ENCODE measurements around the gene IGLL5.
A peak's percentile ranks its signal among the peaks of the same experiment; 100 is the strongest.
"Not testable (repeated sequence)": the region's sequence is repeated elsewhere in the genome, so short reads cannot be mapped to it uniquely, and the experiment has no call there.

IGLL5 gene

GRCh38 chr22:22916952-22917290 lies 29.3 kb downstream of the IGLL5 start:
- no peak for DNase-seq

GRCh38 chr22:22917377-22917776 lies 29.8 kb downstream of the IGLL5 start:
- no peak for DNase-seq

GRCh38 chr22:22918297-22918965 lies 30.8 kb downstream of the IGLL5 start:
- DNase-seq, result no peak

GRCh38 chr22:22919041-22919440 lies 31.4 kb downstream of the IGLL5 start:
- no peak for DNase-seq

GRCh38 chr22:22920104-22920654 lies 32.6 kb downstream of the IGLL5 start:
- DNase-seq, result no peak

GRCh38 chr22:22920910-22921550 lies 33.4 kb downstream of the IGLL5 start:
- DNase-seq, result no peak

GRCh38 chr22:22921575-22921974 lies 34.0 kb downstream of the IGLL5 start:
- no peak for DNase-seq

- DNase-seq, result not testable (repeated sequence)
Observed at GRCh38 chr22:22922092-22922953, 34.7 kb downstream of the IGLL5 start.

- no peak for DNase-seq
Observed at GRCh38 chr22:22922954-22923319, 35.3 kb downstream of the IGLL5 start.

GRCh38 chr22:22923379-22923778 lies 35.8 kb downstream of the IGLL5 start:
- DNase-seq, result no peak

GRCh38 chr22:22923930-22924329 lies 36.3 kb downstream of the IGLL5 start:
- no peak for DNase-seq

- no peak for DNase-seq
Observed at GRCh38 chr22:22924369-22925145, 36.9 kb downstream of the IGLL5 start.

GRCh38 chr22:22925146-22925804 lies 37.7 kb downstream of the IGLL5 start:
- DNase-seq, result no peak

- no peak for DNase-seq
Observed at GRCh38 chr22:22925805-22926369, 38.3 kb downstream of the IGLL5 start.

GRCh38 chr22:22926370-22927195 lies 39.0 kb downstream of the IGLL5 start:
- DNase-seq, result no peak

GRCh38 chr22:22927196-22927887 lies 39.7 kb downstream of the IGLL5 start:
- no peak for DNase-seq

- no peak for DNase-seq
Observed at GRCh38 chr22:22927888-22928665, 40.5 kb downstream of the IGLL5 start.

GRCh38 chr22:22928666-22929380 lies 41.2 kb downstream of the IGLL5 start:
- peak; percentile 40 to 53 for DNase-seq

Data from activated CD4-positive, alpha-beta T cell treated with anti-CD3 and anti-CD28 coated beads, Interleukin-2, amount 50 U/mL, for 48 hours (primary cell).